Right lobe of liver (tissue), 4 donors: ENCODE results near the gene NPHP3.

Experiments used
- POLR2A ChIP-seq: fragments of 450-650 bp; IDR thresholded peaks from one replicate; pipeline ENCODE4 v1.6.1; 2017; ENCODE audit warnings: antibody characterized with exemption, mild to moderate bottlenecking
- TF ChIP-seq, protein P1 (sequence below), 4 donors: fragments of 200-600 bp in 3 of 4; fragments of 450-650 bp in 1 of 4; IDR thresholded peaks; one replicate each; pipeline versions ENCODE4 v1.5.1 to v1.8.0; 2016 to 2022; ENCODE audit warnings: antibody characterized with exemption in 4 of 4, mild to moderate bottlenecking in 2 of 4
- donor health status: DM: no; HTN: no; CAD: no.
- donor health status: DM: no; HTN: no; CAD: no.
- donor health status: DM: no; HTN: yes; CAD: no.

DNA sequence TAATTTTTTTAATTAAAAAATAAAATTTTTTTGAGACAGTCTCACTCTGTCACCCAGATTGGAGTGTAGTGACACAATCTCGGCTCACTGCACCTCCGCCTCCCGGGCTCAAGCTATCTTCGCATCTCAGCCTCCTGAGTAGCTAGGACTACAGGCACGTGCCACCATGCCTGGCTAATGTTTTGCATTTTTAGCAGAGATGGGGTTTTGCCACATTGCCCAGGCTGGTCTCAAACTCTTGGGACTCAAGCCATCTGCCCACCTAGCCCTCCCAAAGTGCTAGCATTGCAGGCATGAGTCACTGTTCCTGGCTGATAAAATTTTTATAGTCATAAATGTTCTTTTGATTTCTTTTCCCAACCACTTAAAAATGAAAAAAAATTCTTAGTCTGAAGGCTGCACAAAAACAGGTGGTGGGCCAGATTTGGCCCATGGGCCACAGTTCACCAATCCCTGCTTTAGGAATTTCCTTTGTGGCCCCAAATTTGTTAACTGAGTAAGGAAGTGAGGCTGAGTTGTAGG lies 52.9 kb downstream of the NPHP3 start:
- TF ChIP-seq, protein P1, sequence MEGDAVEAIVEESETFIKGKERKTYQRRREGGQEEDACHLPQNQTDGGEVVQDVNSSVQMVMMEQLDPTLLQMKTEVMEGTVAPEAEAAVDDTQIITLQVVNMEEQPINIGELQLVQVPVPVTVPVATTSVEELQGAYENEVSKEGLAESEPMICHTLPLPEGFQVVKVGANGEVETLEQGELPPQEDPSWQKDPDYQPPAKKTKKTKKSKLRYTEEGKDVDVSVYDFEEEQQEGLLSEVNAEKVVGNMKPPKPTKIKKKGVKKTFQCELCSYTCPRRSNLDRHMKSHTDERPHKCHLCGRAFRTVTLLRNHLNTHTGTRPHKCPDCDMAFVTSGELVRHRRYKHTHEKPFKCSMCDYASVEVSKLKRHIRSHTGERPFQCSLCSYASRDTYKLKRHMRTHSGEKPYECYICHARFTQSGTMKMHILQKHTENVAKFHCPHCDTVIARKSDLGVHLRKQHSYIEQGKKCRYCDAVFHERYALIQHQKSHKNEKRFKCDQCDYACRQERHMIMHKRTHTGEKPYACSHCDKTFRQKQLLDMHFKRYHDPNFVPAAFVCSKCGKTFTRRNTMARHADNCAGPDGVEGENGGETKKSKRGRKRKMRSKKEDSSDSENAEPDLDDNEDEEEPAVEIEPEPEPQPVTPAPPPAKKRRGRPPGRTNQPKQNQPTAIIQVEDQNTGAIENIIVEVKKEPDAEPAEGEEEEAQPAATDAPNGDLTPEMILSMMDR (IDR thresholded peaks at IDR 0.05), result no peak
- no peak for TF ChIP-seq POLR2A
